IPS-15b (cell line): ENCODE results near the gene CFAP53.
"Not testable (repeated sequence)": the region's sequence is repeated elsewhere in the genome, so short reads cannot be mapped to it uniquely, and the experiment has no call there.

ENCODE experiments used
- H3K27me3 ChIP-seq: one replicate; pipeline ENCODE4 v1.6.1; 2013; ENCODE audit warnings: low read length; ENCODE audit not compliant: control insufficient read depth, insufficient read depth
- H3K36me3 ChIP-seq: one replicate; pipeline ENCODE4 v1.6.1; 2013; ENCODE audit warnings: low read length; ENCODE audit not compliant: control insufficient read depth, insufficient read depth
- H3K4me1 ChIP-seq: one replicate; pipeline ENCODE4 v1.6.1; 2013; ENCODE audit warnings: mild to moderate bottlenecking, low read length; ENCODE audit not compliant: control insufficient read depth, insufficient read depth
- H3K4me3 ChIP-seq: one replicate; pipeline ENCODE4 v1.5.1; 2013; ENCODE audit warnings: low read depth, low read length
- H3K9ac ChIP-seq: one replicate; pipeline ENCODE4 v1.6.1; 2013; ENCODE audit warnings: low read depth, mild to moderate bottlenecking, low read length
- H3K9me3 ChIP-seq: one replicate; pipeline ENCODE4 v1.6.1; 2013; ENCODE audit warnings: mild to moderate bottlenecking, low read length; ENCODE audit not compliant: control insufficient read depth, insufficient read depth

Gene CFAP53

GRCh38 chr18:50301074-50301473, 34.8 kb upstream of the CFAP53 start:
- Histone ChIP-seq H3K36me3 (no peaks in the 10 kb centered on the region), H3K4me3 (no peak overlapping the region), H3K27me3 (peaks cover 32% of the 10 kb centered on the region), H3K4me1 (no peaks in the 10 kb centered on the region), H3K9ac (no peak overlapping the region), H3K9me3 (no peaks in the 10 kb centered on the region)

GRCh38 chr18:50299626-50300388, 33.5 kb upstream of the CFAP53 start:
- no peak overlapping the region for H3K4me3 ChIP-seq
- H3K27me3 ChIP-seq: peaks cover 41% of the 10 kb centered on the region
- H3K36me3 ChIP-seq: no peaks in the 10 kb centered on the region
- H3K4me1 ChIP-seq: no peaks in the 10 kb centered on the region
- no peak overlapping the region for H3K9ac ChIP-seq
- no peaks in the 10 kb centered on the region for H3K9me3 ChIP-seq

- Histone ChIP-seq H3K9me3 (no peaks in the 10 kb centered on the region), H3K36me3 (no peaks in the 10 kb centered on the region), H3K9ac (no peak overlapping the region), H3K27me3 (peaks cover 41% of the 10 kb centered on the region), H3K4me1 (no peaks in the 10 kb centered on the region), H3K4me3 (peak overlapping the region; percentile 69)
Observed at GRCh38 chr18:50298443-50299284, 32.4 kb upstream of the CFAP53 start.

GRCh38 chr18:50297621-50298442, 31.5 kb upstream of the CFAP53 start:
- peak overlapping the region; percentile 69 for H3K4me3 ChIP-seq
- no peak overlapping the region for H3K9ac ChIP-seq

GRCh38 chr18:50293039-50293438, 26.7 kb upstream of the CFAP53 start:
- H3K9ac ChIP-seq: no peak overlapping the region
- no peak overlapping the region for H3K4me3 ChIP-seq
- peaks cover 13% of the 10 kb centered on the region for H3K27me3 ChIP-seq
- no peaks in the 10 kb centered on the region for H3K4me1 ChIP-seq
- H3K9me3 ChIP-seq: no peaks in the 10 kb centered on the region
- no peaks in the 10 kb centered on the region for H3K36me3 ChIP-seq

More at GRCh38 chr18:50297621-50298442, 31.5 kb upstream of the CFAP53 start:
- H3K36me3 ChIP-seq: no peaks in the 10 kb centered on the region
- H3K4me1 ChIP-seq: no peaks in the 10 kb centered on the region
- no peaks in the 10 kb centered on the region for H3K9me3 ChIP-seq
- H3K27me3 ChIP-seq: peaks cover 40% of the 10 kb centered on the region

GRCh38 chr18:50289108-50289443, 22.8 kb upstream of the CFAP53 start:
- H3K27me3 ChIP-seq: no peaks in the 10 kb centered on the region
- H3K9me3 ChIP-seq: no peaks in the 10 kb centered on the region
- H3K4me3 ChIP-seq: no peak overlapping the region
- no peak overlapping the region for H3K9ac ChIP-seq
- peaks cover 15% of the 10 kb centered on the region for H3K36me3 ChIP-seq
- no peaks in the 10 kb centered on the region for H3K4me1 ChIP-seq

GRCh38 chr18:50288348-50289107, 22.2 kb upstream of the CFAP53 start:
- H3K9ac ChIP-seq, H3K4me1 ChIP-seq: not testable (repeated sequence)

GRCh38 chr18:50287441-50288347, 21.4 kb upstream of the CFAP53 start, which contains the start of gene CXXC1:
Gene CXXC1 (minus strand): TSS chr18:50287692. CDS start chr18:50287589, 103 bp downstream.
- peak within 1 kb of the TSS; percentile 91 for H3K4me3 ChIP-seq

More at GRCh38 chr18:50288348-50289107, 22.2 kb upstream of the CFAP53 start:
- not testable (repeated sequence) for H3K27me3 ChIP-seq, H3K9me3 ChIP-seq
- Histone ChIP-seq H3K4me3 (peak overlapping the region; percentile 84), H3K36me3 (peaks cover 20% of the 10 kb centered on the region)

GRCh38 chr18:50287028-50287440, 20.7 kb upstream of the CFAP53 start:
- Histone ChIP-seq H3K36me3 (peaks cover 27% of the 10 kb centered on the region), H3K4me1 (no peaks in the 10 kb centered on the region), H3K9me3 (no peaks in the 10 kb centered on the region), H3K27me3 (no peaks in the 10 kb centered on the region), H3K9ac (peak overlapping the region; percentile 73), H3K4me3 (peak overlapping the region; percentile 91)

More at GRCh38 chr18:50287441-50288347, 21.4 kb upstream of the CFAP53 start, which contains the start of gene CXXC1:
- peak within 1 kb of the TSS; percentile 73 for H3K9ac ChIP-seq
- H3K27me3 ChIP-seq: no peaks in the 10 kb centered on the region
- H3K4me1 ChIP-seq: no peaks in the 10 kb centered on the region
- H3K36me3 ChIP-seq: peaks cover 24% of the 10 kb centered on the region
- no peaks in the 10 kb centered on the region for H3K9me3 ChIP-seq

- H3K9me3 ChIP-seq: no peaks in the 10 kb centered on the region
- H3K36me3 ChIP-seq: peaks cover 27% of the 10 kb centered on the region
- H3K4me3 ChIP-seq: peak overlapping the region; percentile 91
- H3K9ac ChIP-seq: peak overlapping the region; percentile 73
- no peaks in the 10 kb centered on the region for H3K27me3 ChIP-seq
- no peaks in the 10 kb centered on the region for H3K4me1 ChIP-seq
Observed at GRCh38 chr18:50286391-50287027, 20.2 kb upstream of the CFAP53 start.
